SH-SY5Y (cell line): ENCODE results near the gene SEMA4D.

Experiments used
- GATA2 ChIP-seq: IDR thresholded peaks from 2 replicates; pipeline ENCODE4 v1.6.1; 2011; ENCODE audit warnings: mild to moderate bottlenecking, low read depth, low read length
- GATA3 ChIP-seq: IDR thresholded peaks from 2 replicates; pipeline ENCODE4 v1.6.1; 2011; ENCODE audit warnings: low read depth, mild to moderate bottlenecking, low read length, moderate library complexity

Gene SEMA4D

DNA sequence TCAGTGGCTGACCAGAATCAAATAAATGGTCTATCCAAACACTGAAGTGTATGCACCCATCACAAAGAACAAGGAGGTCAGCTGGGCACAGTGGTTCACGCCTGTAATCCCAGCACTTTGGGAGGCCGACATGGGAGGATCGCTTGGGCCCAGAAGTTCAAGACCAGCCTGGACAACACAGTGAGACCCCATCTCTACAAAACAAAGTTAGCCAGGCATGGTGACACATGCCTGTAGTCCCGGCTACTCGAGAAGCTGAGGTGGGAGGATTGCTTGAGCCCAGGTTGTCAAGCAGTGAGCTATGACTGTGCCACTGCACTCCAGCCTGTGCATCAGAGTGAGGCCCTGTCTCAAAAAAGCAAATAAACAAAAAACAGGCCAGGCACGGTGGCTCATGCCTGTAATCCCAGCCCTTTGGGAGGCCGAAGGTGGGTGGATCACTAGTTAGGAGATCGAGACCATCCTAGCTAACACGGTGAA is 40.5 kb downstream of the SEMA4D start:
- TF ChIP-seq GATA2, result no peak
- no peak for TF ChIP-seq GATA3

- TF ChIP-seq GATA2 (no peak), GATA3 (no peak)
These were observed 42.5 kb downstream of the SEMA4D start for GRCh38 chr9:89455356-89455824.

GRCh38 chr9:89454498-89455355 is 43.2 kb downstream of the SEMA4D start:
- no peak for TF ChIP-seq GATA2
- TF ChIP-seq GATA3, result no peak

GRCh38 chr9:89453452-89453851 is 44.5 kb downstream of the SEMA4D start:
- no peak for TF ChIP-seq GATA2
- TF ChIP-seq GATA3, result no peak

- TF ChIP-seq GATA2, result no peak
- TF ChIP-seq GATA3, result no peak
These were observed 45.4 kb downstream of the SEMA4D start for GRCh38 chr9:89452561-89452960.

GRCh38 chr9:89450213-89450612 is 47.7 kb downstream of the SEMA4D start:
- no peak for TF ChIP-seq GATA2
- no peak for TF ChIP-seq GATA3

- TF ChIP-seq GATA3 (no peak), GATA2 (no peak)
These were observed 48.6 kb downstream of the SEMA4D start for GRCh38 chr9:89449261-89449671.

- no peak for TF ChIP-seq GATA3
- no peak for TF ChIP-seq GATA2
These were observed 49.1 kb downstream of the SEMA4D start for GRCh38 chr9:89448821-89449220.

- TF ChIP-seq GATA2 (no peak), GATA3 (no peak)
These were observed 49.5 kb downstream of the SEMA4D start for GRCh38 chr9:89448381-89448780.

DNA sequence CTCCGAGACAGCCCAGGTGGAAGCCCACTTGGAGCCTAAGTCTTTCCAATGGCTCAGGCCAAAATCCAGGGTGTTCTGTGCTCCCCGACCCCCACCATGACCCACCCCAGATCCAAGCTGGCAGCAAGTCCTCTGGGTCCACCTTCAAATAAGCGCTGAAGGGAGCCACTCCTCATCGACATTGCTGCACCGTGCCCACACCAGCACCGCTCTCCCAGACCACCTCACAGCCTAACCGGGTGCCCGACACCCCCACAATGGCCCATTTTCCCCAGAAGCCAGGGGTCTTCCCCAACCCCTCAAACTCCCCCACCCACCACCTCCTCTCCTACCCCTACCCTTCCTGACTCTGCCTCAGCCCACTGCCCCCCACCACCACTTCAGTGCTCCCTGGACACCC is 50.5 kb downstream of the SEMA4D start:
- TF ChIP-seq GATA2 (no peak), GATA3 (no peak)

GRCh38 chr9:89446961-89447310 is 51.0 kb downstream of the SEMA4D start:
- TF ChIP-seq GATA3 (no peak), GATA2 (no peak)

- no peak for TF ChIP-seq GATA3
- TF ChIP-seq GATA2, result no peak
These were observed 51.5 kb downstream of the SEMA4D start for GRCh38 chr9:89446261-89446960.

DNA sequence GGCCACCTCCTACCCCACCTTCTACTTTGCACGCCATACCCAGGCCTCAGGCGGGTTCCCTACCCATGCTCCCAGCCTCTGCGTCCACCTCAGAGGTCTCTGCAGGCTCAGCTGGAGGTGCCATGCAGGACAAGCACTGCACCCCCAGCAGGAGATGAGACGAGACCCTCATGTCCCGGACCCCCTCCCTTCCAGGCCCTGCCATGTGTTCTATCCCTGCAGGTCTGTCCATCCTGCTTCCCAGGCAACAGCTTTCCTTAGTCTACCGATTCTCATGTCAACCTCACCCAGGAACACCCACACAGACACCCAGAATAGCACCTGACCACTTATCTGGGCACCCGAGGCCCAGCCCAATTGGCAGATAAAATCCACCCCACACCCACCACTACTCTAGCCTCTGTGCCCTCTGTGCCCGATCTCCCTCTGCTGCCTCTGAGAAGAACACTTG is 52.1 kb downstream of the SEMA4D start:
- TF ChIP-seq GATA3, result no peak
- TF ChIP-seq GATA2, result no peak

GRCh38 chr9:89444925-89445765 is 52.8 kb downstream of the SEMA4D start:
- TF ChIP-seq GATA3, result no peak
- TF ChIP-seq GATA2, result no peak
